PC-9 (cell line): Measurements from ENCODE around the gene ZSWIM3.

Experiments
- CTCF ChIP-seq: fragments of 200-600 bp; sonication (generic); conservative IDR thresholded peaks from 2 replicates; pipeline ENCODE4 v1.6.1; 2017; ENCODE audit warnings: mixed run types, antibody characterized with exemption, mild to moderate bottlenecking, moderate library complexity
- EZH2 ChIP-seq: fragments of 200-600 bp; sonication (generic); IDR thresholded peaks from 2 replicates; pipeline ENCODE4 v1.8.0; 2017; ENCODE audit warnings: antibody characterized with exemption, low read depth

GRCh38 chr20:45880988-45881788 lies 23.8 kb downstream of the ZSWIM3 start, which contains the start of gene ZSWIM1:
- no peak for TF ChIP-seq CTCF
- no peak for TF ChIP-seq EZH2
